GM20000 (cell line): ENCODE measurements around the gene GSS.

Source experiments
- DNase-seq: peaks from one replicate; pipeline ENCODE4 v3.0.0; 2012; ENCODE audit warnings: low spot score
- TF ChIP-seq, protein P1 (sequence below): IDR thresholded peaks from 2 replicates; pipeline ENCODE4 v1.5.1; 2012; ENCODE audit warnings: mild to moderate bottlenecking, control low read depth; ENCODE audit errors: extremely low read depth, missing control alignments

GSS gene

DNA sequence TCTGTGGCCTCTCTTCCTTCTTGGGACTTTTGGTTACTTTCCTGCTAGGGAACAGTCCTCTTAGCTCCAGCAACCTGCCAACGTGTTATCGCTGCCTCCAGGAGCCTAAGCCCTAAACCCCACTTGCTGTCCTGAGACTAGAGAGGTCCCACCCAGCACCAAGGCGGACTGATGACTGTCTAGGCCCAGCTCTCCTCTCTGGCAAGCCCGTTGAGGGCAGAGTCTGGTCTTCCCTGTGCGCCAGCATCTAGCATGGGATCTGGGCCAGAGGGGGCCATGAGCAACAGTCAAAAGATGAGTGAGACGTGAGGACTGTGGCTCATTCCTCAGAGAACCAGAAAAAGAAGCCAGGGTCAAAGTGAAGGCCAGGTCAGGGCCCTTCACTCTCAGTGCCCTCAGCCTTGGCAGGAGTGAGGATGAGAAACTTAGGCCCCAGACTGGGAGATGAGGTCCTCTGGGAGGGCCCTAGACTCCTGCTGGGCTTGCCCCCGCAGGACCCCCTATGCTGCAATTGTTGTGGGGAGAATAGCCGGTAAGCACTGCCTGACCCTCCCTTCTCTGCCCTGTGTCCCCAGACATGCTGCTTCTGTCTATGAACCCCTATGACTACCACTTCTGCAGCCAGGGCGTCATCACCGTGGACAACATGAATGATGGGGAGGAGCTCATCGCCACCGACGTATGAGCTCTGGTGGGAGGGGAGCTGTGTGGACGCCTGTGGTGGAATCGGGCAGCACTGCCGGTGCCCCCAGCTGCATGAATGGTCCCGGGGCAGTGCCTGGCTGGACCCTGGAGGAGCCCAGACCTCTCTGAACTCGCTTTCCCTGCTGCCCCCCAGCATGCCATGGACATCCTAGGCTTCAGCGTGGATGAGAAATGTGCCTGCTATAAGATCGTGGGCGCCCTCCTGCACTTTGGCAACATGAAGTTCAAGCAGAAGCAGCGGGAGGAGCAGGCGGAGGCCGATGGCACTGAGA is 31.0 kb upstream of the GSS start:
- TF ChIP-seq, protein P1, sequence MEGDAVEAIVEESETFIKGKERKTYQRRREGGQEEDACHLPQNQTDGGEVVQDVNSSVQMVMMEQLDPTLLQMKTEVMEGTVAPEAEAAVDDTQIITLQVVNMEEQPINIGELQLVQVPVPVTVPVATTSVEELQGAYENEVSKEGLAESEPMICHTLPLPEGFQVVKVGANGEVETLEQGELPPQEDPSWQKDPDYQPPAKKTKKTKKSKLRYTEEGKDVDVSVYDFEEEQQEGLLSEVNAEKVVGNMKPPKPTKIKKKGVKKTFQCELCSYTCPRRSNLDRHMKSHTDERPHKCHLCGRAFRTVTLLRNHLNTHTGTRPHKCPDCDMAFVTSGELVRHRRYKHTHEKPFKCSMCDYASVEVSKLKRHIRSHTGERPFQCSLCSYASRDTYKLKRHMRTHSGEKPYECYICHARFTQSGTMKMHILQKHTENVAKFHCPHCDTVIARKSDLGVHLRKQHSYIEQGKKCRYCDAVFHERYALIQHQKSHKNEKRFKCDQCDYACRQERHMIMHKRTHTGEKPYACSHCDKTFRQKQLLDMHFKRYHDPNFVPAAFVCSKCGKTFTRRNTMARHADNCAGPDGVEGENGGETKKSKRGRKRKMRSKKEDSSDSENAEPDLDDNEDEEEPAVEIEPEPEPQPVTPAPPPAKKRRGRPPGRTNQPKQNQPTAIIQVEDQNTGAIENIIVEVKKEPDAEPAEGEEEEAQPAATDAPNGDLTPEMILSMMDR, result no peak
- DNase-seq, result no peak

DNA sequence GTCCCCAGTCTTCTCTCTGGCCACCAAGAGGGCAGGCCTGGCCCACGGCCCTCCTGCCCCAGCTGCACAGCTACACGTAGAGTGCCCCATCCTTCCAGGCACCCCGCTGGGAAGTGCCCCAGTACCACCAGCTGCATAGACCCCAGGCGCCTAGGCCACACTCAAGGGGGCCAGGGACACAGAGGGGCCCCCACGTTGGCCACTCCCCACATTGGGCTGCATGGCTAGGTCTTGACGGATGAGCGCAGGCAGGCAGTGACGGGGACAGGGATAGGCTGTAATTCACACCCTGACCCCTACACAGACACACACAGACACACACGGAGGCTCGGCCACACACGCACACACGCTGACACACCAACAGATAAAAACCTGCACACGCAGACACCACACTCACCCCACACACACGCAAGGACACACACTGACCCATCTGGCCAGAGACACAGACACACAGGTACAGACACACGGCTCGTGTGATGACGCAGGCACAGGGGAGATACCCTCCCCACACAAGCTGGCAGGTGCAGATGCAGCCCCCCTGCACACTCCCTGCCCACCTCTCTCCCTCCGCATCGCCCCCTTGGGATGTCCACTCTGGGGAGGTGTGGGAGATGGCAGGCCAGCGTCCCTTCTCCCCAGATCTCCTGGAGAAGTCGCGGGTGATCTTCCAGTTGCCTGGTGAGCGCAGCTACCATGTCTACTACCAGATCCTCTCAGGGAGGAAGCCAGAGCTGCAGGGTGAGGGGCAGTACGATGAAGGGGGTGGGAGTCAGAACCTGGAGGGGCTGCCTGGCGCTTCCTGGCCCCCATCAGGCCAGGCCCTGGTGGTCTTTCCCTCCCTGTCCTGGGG is 30.1 kb upstream of the GSS start:
- TF ChIP-seq, protein P1, result no peak
- DNase-seq, result no peak

DNA sequence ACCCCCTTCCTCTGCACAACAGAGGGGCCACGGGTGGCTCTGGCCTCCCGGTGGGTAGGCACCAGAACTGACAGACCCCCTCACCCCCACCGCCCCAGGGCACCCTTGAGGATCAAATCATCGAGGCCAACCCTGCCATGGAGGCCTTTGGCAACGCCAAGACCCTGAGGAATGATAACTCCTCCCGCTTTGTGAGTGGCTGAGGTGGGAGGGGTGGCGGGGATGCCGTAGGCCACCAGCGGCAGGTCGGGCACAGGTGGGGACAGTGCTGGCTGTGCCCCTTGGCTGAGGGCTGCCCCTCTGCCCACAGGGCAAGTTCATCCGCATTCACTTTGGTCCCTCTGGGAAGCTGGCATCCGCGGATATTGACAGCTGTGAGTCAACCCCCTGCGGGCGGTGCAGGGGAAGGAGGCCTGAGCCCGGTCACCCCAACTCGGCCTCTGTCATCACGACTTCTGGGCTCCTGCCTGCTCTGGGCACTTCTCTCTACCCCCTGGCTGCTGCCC is 29.2 kb upstream of the GSS start:
- DNase-seq, result no peak
- TF ChIP-seq, protein P1, result no peak

DNA sequence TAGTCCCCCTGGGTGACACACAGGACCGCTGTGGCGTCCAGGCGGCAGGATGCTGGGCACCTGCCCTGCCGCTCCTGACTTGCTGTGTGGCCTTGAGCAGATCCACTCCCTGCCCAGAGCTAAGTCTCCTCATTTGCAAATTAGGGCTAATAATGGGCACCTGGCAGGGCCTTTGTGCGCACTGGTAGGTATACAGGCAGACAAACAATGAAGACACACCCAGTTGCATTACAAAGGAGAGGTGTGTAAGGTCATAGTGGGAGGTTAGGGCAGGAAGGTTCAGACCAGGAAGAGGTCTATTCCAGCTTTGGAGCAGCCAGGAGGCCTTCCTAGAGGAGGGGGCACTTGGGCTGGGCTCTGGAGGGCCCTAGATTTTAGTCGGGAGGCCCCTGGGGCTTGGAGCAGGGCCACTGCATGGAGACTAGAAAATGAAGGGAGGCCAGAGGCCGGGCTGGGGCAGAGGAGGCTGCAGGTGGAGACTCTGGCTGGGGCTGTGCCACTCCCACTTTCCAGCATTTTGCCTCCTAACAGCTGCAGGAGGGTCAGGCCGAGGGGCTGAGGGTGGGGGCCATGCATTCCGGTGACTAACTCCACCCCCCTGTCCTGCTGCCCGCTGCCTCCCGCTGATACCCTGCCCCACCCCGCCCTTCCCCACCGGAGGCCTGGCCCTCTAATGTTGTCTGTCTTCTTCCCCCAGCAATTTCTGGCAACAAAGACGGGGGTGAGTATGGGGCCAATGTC is 28.6 kb upstream of the GSS start:
- TF ChIP-seq, protein P1, result no peak
- DNase-seq, result no peak

DNA sequence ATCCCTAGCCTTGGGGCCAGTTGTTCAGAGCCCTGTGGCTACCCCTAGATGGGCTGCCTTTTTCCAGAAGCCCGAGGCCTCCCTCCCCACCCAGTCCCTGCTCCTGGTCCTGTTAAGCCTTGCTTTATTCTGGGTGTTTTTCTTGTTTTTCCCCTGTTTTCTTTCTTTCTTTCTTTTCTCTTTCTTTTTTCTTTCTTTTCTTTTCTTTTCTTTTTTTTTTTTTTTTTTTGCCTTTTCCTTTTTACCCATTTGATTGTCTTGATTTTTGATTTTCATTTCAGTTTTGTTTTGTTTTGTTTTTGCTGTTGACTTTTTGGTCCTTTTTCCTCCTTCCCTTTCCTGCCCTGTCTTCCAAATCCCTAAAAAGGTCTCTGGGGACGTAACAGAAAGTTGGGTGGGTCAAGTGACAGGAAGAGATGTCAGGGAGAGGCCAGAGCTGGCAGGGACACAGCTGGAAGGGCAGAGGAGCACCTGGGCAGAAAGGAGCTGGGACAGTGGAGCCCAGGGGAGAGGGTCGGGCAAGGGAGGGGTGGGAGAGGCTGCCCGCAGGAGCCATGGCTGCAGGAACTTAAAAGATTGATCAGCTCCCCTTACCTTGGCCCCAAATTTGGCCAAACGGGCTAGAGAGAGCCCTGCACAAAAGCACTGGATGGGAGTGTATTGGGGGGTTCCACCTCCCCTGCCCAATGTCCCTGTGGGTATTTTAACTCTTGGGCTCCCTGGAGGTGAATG is 27.6 kb upstream of the GSS start:
- no peak for DNase-seq
- TF ChIP-seq, protein P1, result no peak

DNA sequence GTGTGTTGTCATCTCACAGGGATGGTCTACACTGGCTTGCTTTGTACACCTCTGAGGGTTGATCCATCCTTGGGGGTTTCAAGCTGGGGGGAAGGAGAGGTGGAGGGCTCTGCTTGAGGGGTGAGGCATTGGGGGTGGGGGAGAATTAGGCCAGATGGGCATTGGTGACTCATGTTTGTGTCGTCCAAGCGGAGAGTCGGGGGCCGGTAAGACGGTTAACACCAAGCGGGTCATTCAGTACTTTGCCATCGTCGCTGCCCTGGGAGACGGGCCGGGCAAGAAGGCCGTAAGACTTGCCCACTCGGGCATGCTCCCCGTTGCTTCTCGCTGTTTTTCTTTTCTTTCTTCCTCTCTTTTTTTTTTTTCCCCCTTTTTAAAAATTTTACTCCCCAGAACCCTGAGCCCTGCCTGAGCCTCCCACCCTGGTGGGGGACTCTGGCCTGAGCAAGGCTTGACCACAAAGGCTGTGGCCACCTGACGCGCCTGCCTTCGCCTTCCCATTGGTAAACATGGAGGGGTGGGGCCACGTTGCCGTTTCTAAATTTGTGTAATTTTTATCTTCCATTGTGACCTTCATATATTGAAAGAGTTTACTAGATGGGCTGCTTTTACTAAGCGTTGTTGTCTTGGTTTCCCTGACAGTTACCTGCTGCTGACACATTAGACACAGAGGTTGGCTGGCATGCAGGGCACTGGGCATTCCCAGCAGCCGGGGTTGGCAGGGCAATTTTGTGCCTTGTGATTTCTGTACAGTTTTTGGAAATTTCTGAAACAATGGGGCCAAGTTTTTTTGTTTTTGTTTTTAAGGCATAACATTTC is 26.9 kb upstream of the GSS start:
- no peak for DNase-seq
- TF ChIP-seq, protein P1, result no peak
